ENCODE results near the gene ACD. TPM values are rescaled to one million over a fixed set of nuclear protein-coding genes. Genes with fewer than 3 reads are reported as not detected.
A peak's percentile ranks its signal among the peaks of the same experiment; 100 is the strongest.

Gene ACD
- total RNA-seq, 4 donors from 2014 or later, result 9.9 to 12.8 (median 11.1) TPM

DNA sequence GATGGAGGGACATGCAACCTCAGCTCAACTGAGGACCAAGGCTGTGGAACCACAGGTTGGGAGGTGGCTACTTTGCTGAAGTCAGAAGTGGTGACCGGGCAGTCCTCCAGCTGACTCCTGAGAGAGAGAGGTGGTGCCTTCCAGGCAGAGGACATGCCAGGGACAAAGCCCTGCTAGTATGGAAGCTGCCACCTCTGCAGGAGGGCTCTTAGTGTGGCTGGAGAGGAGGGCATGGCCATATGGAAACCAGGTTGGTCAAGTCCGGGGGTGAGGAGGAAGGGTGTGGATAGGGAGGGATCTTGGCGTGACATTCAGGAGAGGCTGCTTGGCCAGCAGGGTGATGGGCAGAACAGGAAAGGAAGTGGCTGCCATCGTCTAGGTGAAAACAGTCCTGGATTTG, 12.2 kb upstream of the ACD start:
- ATAC-seq, result no peak

DNA sequence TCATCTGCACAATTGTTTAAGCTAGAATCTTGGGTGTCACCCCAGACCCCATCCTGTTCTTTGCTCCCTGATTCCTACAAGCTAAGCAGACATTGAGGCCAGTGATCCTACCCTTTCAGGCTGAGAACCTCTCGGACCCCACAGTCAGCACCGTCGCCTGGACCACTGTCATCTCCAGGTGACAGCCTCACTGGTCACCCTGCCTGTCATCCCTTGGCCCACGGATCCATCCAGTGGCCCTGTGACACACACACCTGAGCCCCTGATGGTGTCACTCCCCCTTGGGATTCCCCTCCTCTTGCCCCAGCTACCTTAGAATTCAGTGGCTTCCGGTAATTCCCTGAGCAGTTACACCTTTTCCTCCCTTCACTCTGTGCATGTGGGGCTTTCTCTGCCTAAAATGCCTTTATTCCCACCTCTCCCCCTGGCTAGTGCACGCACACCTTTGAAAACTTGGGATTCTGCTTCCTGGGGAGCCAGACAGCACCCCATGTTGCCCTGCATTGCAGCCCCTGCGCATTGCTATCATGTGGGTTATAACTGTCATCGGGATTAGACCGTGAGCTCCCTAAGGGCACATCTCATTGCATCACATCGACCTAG, 9.5 kb upstream of the ACD start:
- Histone ChIP-seq H3K4me3 (no peak overlapping the region), H3K36me3 (no peaks in the 10 kb centered on the region), H3K27ac (no peak overlapping the region), H3K9me3 (no peaks in the 10 kb centered on the region), H3K4me1 (peaks cover 29 to 35% of the 10 kb centered on the region in 2 donors), H3K27me3 (no peaks in the 10 kb centered on the region)
- in situ Hi-C loops (cut with MboI; ENCODE audit: low sequenced_read_pairs in 4 of 4), result loop anchor here in 2 of 4 donors (10.0 kb wide), 2 partner anchors 115 to 145 kb away; partner anchors contain the start of gene RIPOR1 (in 1 of the 2)
- no peak for TF ChIP-seq POLR2A (IDR thresholded peaks at IDR 0.05)
- ATAC-seq, result no peak
- intact Hi-C loops (cut with DNase I; ENCODE audit: low total_unique reads), result loop anchor here (5.0 to 10.0 kb wide), 2 partner anchors 255 to 373 kb away; no protein-coding TSS in a partner anchor
- no peak for DNase-seq

More for the DNA sequence above, 12.2 kb upstream of the ACD start:
- intact Hi-C loops (cut with DNase I; ENCODE audit: low total_unique reads), result loop anchor here (1.0 to 10.0 kb wide), 4 partner anchors 46 to 370 kb away; partner anchors contain the start of gene GFOD2
- Histone ChIP-seq H3K27ac (no peak overlapping the region), H3K36me3 (no peaks in the 10 kb centered on the region), H3K9me3 (no peaks in the 10 kb centered on the region), H3K4me3 (no peak overlapping the region), H3K4me1 (peaks cover 20 to 28% of the 10 kb centered on the region in 2 donors), H3K27me3 (no peaks in the 10 kb centered on the region)
- in situ Hi-C loops (cut with MboI; ENCODE audit: low sequenced_read_pairs in 4 of 4), result no loop called here
- no peak for DNase-seq
- no peak for TF ChIP-seq POLR2A (IDR thresholded peaks at IDR 0.05)
- TF ChIP-seq, protein P1, sequence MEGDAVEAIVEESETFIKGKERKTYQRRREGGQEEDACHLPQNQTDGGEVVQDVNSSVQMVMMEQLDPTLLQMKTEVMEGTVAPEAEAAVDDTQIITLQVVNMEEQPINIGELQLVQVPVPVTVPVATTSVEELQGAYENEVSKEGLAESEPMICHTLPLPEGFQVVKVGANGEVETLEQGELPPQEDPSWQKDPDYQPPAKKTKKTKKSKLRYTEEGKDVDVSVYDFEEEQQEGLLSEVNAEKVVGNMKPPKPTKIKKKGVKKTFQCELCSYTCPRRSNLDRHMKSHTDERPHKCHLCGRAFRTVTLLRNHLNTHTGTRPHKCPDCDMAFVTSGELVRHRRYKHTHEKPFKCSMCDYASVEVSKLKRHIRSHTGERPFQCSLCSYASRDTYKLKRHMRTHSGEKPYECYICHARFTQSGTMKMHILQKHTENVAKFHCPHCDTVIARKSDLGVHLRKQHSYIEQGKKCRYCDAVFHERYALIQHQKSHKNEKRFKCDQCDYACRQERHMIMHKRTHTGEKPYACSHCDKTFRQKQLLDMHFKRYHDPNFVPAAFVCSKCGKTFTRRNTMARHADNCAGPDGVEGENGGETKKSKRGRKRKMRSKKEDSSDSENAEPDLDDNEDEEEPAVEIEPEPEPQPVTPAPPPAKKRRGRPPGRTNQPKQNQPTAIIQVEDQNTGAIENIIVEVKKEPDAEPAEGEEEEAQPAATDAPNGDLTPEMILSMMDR (IDR thresholded peaks at IDR 0.05 in 4 of 5, conservative IDR thresholded peaks at IDR 0.05 in 1 of 5), result no peak

DNA sequence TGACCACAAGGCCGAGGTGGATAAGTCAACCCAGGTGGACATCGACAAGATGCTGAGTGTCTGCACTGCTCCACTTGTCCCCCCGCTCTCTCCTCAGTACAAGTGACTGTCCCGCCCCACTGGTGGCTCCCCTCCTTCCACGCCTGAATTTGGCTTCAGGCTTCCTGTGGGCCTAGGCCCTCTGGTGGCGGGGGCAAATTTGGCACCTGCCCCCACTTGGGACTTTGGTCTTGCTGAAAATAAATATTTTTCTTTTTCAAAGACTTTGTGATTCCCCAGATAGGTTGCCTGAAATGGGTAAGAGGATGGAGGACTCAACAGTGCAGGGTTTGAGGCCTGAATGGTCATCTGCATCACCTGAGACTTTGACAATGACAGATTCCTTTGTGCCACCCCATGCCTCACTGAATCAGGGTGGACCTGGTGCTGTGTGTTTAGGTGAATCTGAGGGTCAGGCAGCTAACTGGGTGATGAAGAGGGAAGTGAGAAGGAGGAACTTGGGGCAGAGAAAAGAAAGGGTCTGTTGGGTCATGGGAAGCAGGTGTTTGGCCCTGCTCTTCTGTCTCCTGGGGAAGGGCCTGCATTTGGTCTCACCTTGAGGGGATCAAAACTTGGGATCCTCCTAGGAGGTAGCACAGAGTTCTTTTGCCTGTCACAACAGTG, 8.6 kb upstream of the ACD start:
- H3K4me1 ChIP-seq, result peaks cover 23 to 34% of the 10 kb centered on the region in 2 donors
- intact Hi-C loops (cut with DNase I; ENCODE audit: low total_unique reads), result loop anchor here (1.0 kb wide), 1 partner anchor 147 kb away; no protein-coding TSS in a partner anchor
- H3K27me3 ChIP-seq, result no peaks in the 10 kb centered on the region
- peak overlapping the region in 3 of 4 donors; percentile 86 to 92 (median 92) for H3K27ac ChIP-seq
- in situ Hi-C loops (cut with MboI; ENCODE audit: low sequenced_read_pairs in 4 of 4), result loop anchor here in 2 of 4 donors (10.0 kb wide), 2 partner anchors 114 to 144 kb away; partner anchors contain the start of gene RIPOR1 (in 1 of the 2)
- DNase-seq (no peak), ATAC-seq (no peak)
- H3K36me3 ChIP-seq, result no peaks in the 10 kb centered on the region
- H3K4me3 ChIP-seq, result no peak overlapping the region
- TF ChIP-seq POLR2A (IDR thresholded peaks at IDR 0.05), result no peak
- TF ChIP-seq, protein P1 (IDR thresholded peaks at IDR 0.05 in 4 of 5, conservative IDR thresholded peaks at IDR 0.05 in 1 of 5), result no peak
- no peaks in the 10 kb centered on the region for H3K9me3 ChIP-seq

DNA sequence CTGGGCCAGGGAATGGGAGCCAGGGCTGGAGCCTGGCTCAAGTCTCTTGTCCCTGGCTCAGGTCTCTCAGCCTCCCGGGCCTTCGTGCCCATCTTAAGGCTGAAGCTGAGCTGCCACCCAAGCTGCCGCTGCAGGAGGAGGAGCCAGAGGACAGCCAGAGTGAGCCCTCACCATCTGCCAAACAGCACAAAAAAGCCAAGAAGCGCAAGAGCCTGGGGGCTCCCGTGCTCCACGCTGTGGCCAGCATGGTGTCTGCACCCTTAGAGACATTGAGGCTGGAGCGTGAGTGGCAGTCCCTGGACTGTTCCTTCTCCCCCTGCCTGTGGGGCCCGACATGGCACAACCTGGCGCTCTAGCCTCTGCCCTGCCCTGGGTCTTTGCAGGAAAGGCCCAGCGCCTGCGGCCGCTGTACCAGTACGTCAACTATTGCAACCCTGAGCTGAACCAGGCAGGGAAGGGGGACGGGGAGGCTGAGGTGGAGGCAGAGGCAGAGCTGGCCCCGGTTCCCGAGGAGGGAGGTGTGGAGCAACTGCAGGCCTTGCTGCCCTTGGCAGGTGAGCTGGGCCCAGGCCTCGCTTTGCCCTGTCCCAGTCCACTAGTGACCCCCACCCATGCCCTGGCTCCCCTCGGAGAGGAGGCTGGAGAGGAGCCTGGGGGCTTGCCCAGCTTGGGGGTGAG, 7.9 kb upstream of the ACD start:
- ATAC-seq, result peak; percentile 75 to 87
- in situ Hi-C loops (cut with MboI; ENCODE audit: low sequenced_read_pairs in 4 of 4) (loop anchor here in 2 of 4 donors (10.0 kb wide), 2 partner anchors 113 to 143 kb away; partner anchors contain the start of gene RIPOR1 (in 1 of the 2)), intact Hi-C loops (cut with DNase I; ENCODE audit: low total_unique reads) (loop anchor here (1.0 kb wide), 1 partner anchor 147 kb away; no protein-coding TSS in a partner anchor)
- H3K27me3 ChIP-seq, result no peaks in the 10 kb centered on the region
- TF ChIP-seq, protein P1 (IDR thresholded peaks at IDR 0.05 in 4 of 5, conservative IDR thresholded peaks at IDR 0.05 in 1 of 5), result peak; percentile 87 to 91 (median 90)
- no peak for TF ChIP-seq POLR2A (IDR thresholded peaks at IDR 0.05)
- H3K4me3 ChIP-seq, result peak overlapping the region; percentile 75 to 91 (median 86)
- DNase-seq, result peak; percentile 85 to 90
- H3K27ac ChIP-seq, result peak overlapping the region; percentile 86 to 92 (median 92)
- peaks cover 0 to 3% of the 10 kb centered on the region in 2 donors for H3K36me3 ChIP-seq
- H3K4me1 ChIP-seq, result peaks cover 19 to 28% of the 10 kb centered on the region in 2 donors
- no peaks in the 10 kb centered on the region for H3K9me3 ChIP-seq

Measured in gastrocnemius medialis (tissue), 4 donors.